HG02885 (cell line): ENCODE data around the gene LIPK.

ENCODE experiments used
- ATAC-seq: cut with Tn5 transposase; IDR thresholded peaks from one replicate; pipeline ENCODE4 v1.9.1; 2021; ENCODE audit warnings: mild to moderate bottlenecking; ENCODE audit not compliant: unreplicated experiment, poor library complexity

The LIPK gene

GRCh38 chr10:88781206-88781605 is 75.2 kb downstream of the LIPK start:
- no peak for ATAC-seq

GRCh38 chr10:88782222-88782621 is 76.2 kb downstream of the LIPK start:
- ATAC-seq = no peak

- no peak for ATAC-seq
Observed at GRCh38 chr10:88783724-88784123, 77.7 kb downstream of the LIPK start.

GRCh38 chr10:88786032-88786770 is 80.2 kb downstream of the LIPK start:
- no peak for ATAC-seq

- no peak for ATAC-seq
Observed at GRCh38 chr10:88787463-88787862, 81.4 kb downstream of the LIPK start.

GRCh38 chr10:88788924-88789323 is 82.9 kb downstream of the LIPK start:
- no peak for ATAC-seq

GRCh38 chr10:88791924-88792323 is 85.9 kb downstream of the LIPK start:
- no peak for ATAC-seq

- ATAC-seq = no peak
Observed at GRCh38 chr10:88792661-88793060, 86.6 kb downstream of the LIPK start.

- no peak for ATAC-seq
Observed at GRCh38 chr10:88793712-88794299, 87.8 kb downstream of the LIPK start.

GRCh38 chr10:88794731-88795130 is 88.7 kb downstream of the LIPK start:
- no peak for ATAC-seq

GRCh38 chr10:88800152-88801125 is 94.4 kb downstream of the LIPK start:
- ATAC-seq = no peak
